GM12878 (cell line): ENCODE measurements around the gene TUBA4B. TPM values are rescaled to one million over a fixed set of nuclear protein-coding genes. Genes with fewer than 3 reads are reported as not detected.

ENCODE experiments used
- ATAC-seq: fragments of 200-7000 bp; cut with Tn5 transposase; 3 replicates; pipeline ENCODE4 v1.9.1; 2020; ENCODE audit warnings: mild to moderate bottlenecking, moderate library complexity
- BruUV-seq: library from RNA; stranded (reverse); fragments of 400-500 nt; replicated peaks from 2 replicates; lab custom pipeline; 2021; lab: Mats Ljungman, UMichigan
- CTCF ChIA-PET: fragments of 300-600 bp; sonication (Branson Sonifier 250); formaldehyde crosslinking; extraction: SDS; loops from one replicate; lab custom pipeline; 2021; ENCODE audit warnings: inconsistent platforms; lab: Yijun Ruan, JAX
- POLR2A ChIA-PET: fragments of 350-600 bp; formaldehyde crosslinking; extraction: SDS; loops from one replicate; lab custom pipeline; 2021; ENCODE audit warnings: inconsistent platforms; lab: Charles Lee
- RAD21 ChIA-PET: fragments of 300-600 bp; sonication (Branson Sonifier 250); formaldehyde crosslinking; loops from one replicate; lab custom pipeline; 2023; ENCODE audit warnings: antibody characterized with exemption; ENCODE audit not compliant: unreplicated experiment; lab: Charles Lee
- SMC1A ChIA-PET: fragments of 300-600 bp; sonication (Branson Sonifier 250); formaldehyde crosslinking; loops from one replicate; lab custom pipeline; 2023; ENCODE audit not compliant: unreplicated experiment, uncharacterized antibody; lab: Charles Lee
- DNase-seq: peaks from one replicate; pipeline ENCODE4 v3.0.0-alpha.2; 2011; ENCODE audit warnings: low read depth, low spot score
- FAIRE-seq: peaks from 3 replicates; lab custom pipeline; 2011; peaks lifted over from hg19 to GRCh38; lab: Jason Lieb, UNC
- H2AFZ ChIP-seq: 2 replicates; pipeline ENCODE4 v1.6.0; 2011; ENCODE audit warnings: low read depth, low read length, control low read depth; ENCODE audit not compliant: control insufficient read depth
- H3K27ac ChIP-seq: 2 replicates; pipeline ENCODE4 v1.5.1; 2011; ENCODE audit warnings: control low read depth; ENCODE audit not compliant: control insufficient read depth, insufficient read depth
- H3K27me3 ChIP-seq, 2 experiments: replicated peaks in 1 of 2; 2 replicates each; pipeline versions ENCODE4 v1.6.0 to v1.6.1; 2011; ENCODE audit warnings: low read length in 1 of 2; ENCODE audit not compliant: control insufficient read depth in 2 of 2, insufficient read depth in 2 of 2
- H3K36me3 ChIP-seq, 2 experiments: 2 replicates each; pipeline ENCODE4 v1.5.1; 2011; ENCODE audit warnings: low read length in 1 of 2; ENCODE audit not compliant: control insufficient read depth in 2 of 2, insufficient read depth in 2 of 2
- H3K4me1 ChIP-seq: 2 replicates; pipeline ENCODE4 v1.6.1; 2011; ENCODE audit warnings: mild to moderate bottlenecking, low read length, moderate library complexity, mixed read lengths; ENCODE audit not compliant: control insufficient read depth, insufficient read depth
- H3K4me2 ChIP-seq: 2 replicates; pipeline ENCODE4 v1.6.0; 2011; ENCODE audit warnings: control low read depth; ENCODE audit not compliant: control insufficient read depth, insufficient read depth
- H3K4me3 ChIP-seq: fragments of 200-600 bp; sonication (generic); 2 replicates; pipeline ENCODE4 v1.5.1; 2016
- H3K79me2 ChIP-seq: 2 replicates; pipeline ENCODE4 v1.6.0; 2011; ENCODE audit warnings: low read length; ENCODE audit not compliant: control insufficient read depth, insufficient read depth
- H3K9ac ChIP-seq: 2 replicates; pipeline ENCODE4 v1.8.0; 2011; ENCODE audit warnings: low read length, control low read depth, mixed read lengths; ENCODE audit not compliant: control insufficient read depth, insufficient read depth
- H3K9me3 ChIP-seq: replicated peaks from 3 replicates; pipeline ENCODE4 v1.5.1; 2011; ENCODE audit warnings: mild to moderate bottlenecking, low read length; ENCODE audit not compliant: control insufficient read depth, insufficient read depth
- H4K20me1 ChIP-seq: 2 replicates; pipeline ENCODE4 v1.6.0; 2011; ENCODE audit not compliant: control insufficient read depth, insufficient read depth
- BRCA1 ChIP-seq: IDR thresholded peaks from 2 replicates; pipeline ENCODE4 v1.6.1; 2011; ENCODE audit warnings: low read depth, low read length, improper control_type of control experiment
- CBX5 ChIP-seq: sonication (generic); IDR thresholded peaks from 2 replicates; pipeline ENCODE4 v1.6.1; 2016; ENCODE audit warnings: low read depth, moderate library complexity, mild to moderate bottlenecking, inconsistent platforms
- E2F4 ChIP-seq: IDR thresholded peaks from 2 replicates; pipeline ENCODE4 v1.6.1; 2012; ENCODE audit warnings: low read depth, low read length, improper control_type of control experiment
- FOXK2 ChIP-seq: fragments of 450-650 bp; IDR thresholded peaks from 2 replicates; pipeline ENCODE4 v1.6.1; 2017; ENCODE audit warnings: mild to moderate bottlenecking, moderate library complexity
- GATAD2B ChIP-seq: fragments of 450-650 bp; conservative IDR thresholded peaks from 2 replicates; pipeline ENCODE4 v1.6.1; 2017; ENCODE audit warnings: low read depth, mild to moderate bottlenecking, moderate library complexity
- KAT2A ChIP-seq: conservative IDR thresholded peaks from 2 replicates; pipeline ENCODE4 v1.6.1; 2011; ENCODE audit warnings: low read depth, low read length; ENCODE audit not compliant: control insufficient read depth
- MLLT1 ChIP-seq: fragments of 450-650 bp; IDR thresholded peaks from 2 replicates; pipeline ENCODE4 v1.6.1; 2016; ENCODE audit warnings: mild to moderate bottlenecking
- NFXL1 ChIP-seq: fragments of 450-650 bp; IDR thresholded peaks from 2 replicates; pipeline ENCODE4 v1.6.1; 2017; ENCODE audit warnings: antibody characterized with exemption, mild to moderate bottlenecking, borderline replicate concordance
- PBX3 ChIP-seq: IDR thresholded peaks from 2 replicates; pipeline ENCODE4 v1.6.1; 2011; ENCODE audit warnings: mild to moderate bottlenecking, low read depth, low read length, moderate library complexity; ENCODE audit not compliant: insufficient replicate concordance
- RB1 ChIP-seq: fragments of 450-650 bp; formaldehyde crosslinking; IDR thresholded peaks from 2 replicates; pipeline ENCODE4 v1.6.1; 2017; ENCODE audit warnings: mild to moderate bottlenecking, borderline replicate concordance
- SIN3A ChIP-seq: IDR thresholded peaks from 2 replicates; pipeline ENCODE4 v1.6.1; 2012; ENCODE audit warnings: low read depth, low read length, improper control_type of control experiment
- SRF ChIP-seq, 2 experiments: IDR thresholded peaks; 2 replicates each; pipeline ENCODE4 v1.6.1; 2011; ENCODE audit warnings: low read depth in 2 of 2, low read length in 2 of 2, mild to moderate bottlenecking in 1 of 2, moderate library complexity in 1 of 2
- STAT1 ChIP-seq: fragments of 450-650 bp; conservative IDR thresholded peaks from 2 replicates; pipeline ENCODE4 v1.6.1; 2014; ENCODE audit warnings: antibody characterized with exemption, mild to moderate bottlenecking
- TCF3 ChIP-seq: IDR thresholded peaks from 2 replicates; pipeline ENCODE4 v1.6.1; 2012; ENCODE audit warnings: low read depth, mild to moderate bottlenecking, low read length, borderline replicate concordance; ENCODE audit not compliant: insufficient read depth
- ZBTB33 ChIP-seq: fragments of 450-650 bp; IDR thresholded peaks from 2 replicates; pipeline ENCODE4 v1.6.1; 2017; ENCODE audit warnings: mild to moderate bottlenecking
- WGBS: methylation state at CpG from one replicate; pipeline ENCODE4 v1.1.6; 2016; ENCODE audit warnings: low lambda C conversion rate; ENCODE audit not compliant: insufficient replicate concordance, insufficient coverage; ENCODE audit errors: missing lambda C conversion rate; 5-methylcytosine and 5-hydroxymethylcytosine counted together
- in situ Hi-C: fragments of 300-500 bp; cut with MboI; formaldehyde crosslinking; loops from 9 replicates; pipeline ENCODE4 v1.14.3; 2018; ENCODE audit warnings: mixed read lengths
- intact Hi-C: fragments of 100-400 bp; cut with micrococcal nuclease; formaldehyde crosslinking; loops from one replicate; pipeline ENCODE4 v1.14.2; 2022; ENCODE audit not compliant: unreplicated experiment
- polyA plus RNA-seq, 11 experiments: library from polyadenylated mRNA; depleted of rRNA in 4 of 11; unstranded in 6 of 11; stranded (reverse) in 5 of 11; fragments of >200 nt; fragmentation: Nextera tagmentation in 4 of 11; fragmentation: Illumina TruSeq in 1 of 11; extraction: Ambion mirVana in 4 of 11; extraction: Trizol in 1 of 11; gene quantifications; 1 replicate in 1 of 11; 2 replicates in 10 of 11; pipeline versions ENCODE4 v1.2.1 to v1.2.3, GENCODE V29; 2011 to 2016; ENCODE audit warnings: inconsistent platforms in 2 of 11, missing spikeins in 2 of 11, low read depth in 1 of 11
- total RNA-seq, 4 experiments: library from RNA; depleted of rRNA in 3 of 4; stranded (reverse); fragments of >200 nt in 3 of 4; fragmentation: Illumina TruSeq in 1 of 4; extraction: Trizol in 1 of 4; gene quantifications; 2 replicates each; pipeline versions ENCODE4 v1.2.1 to v1.2.3, GENCODE V29; 2013 to 2021

Gene TUBA4B
- total and polyA plus RNA-seq, 10 of the 15 experiments (the other 5 are each of a cell fraction or from before 2014, with no cell fraction given): 0.07 TPM; not detected in 9

- TF ChIP-seq ZBTB33 (no peak), GATAD2B (no peak), KAT2A (no peak), STAT1 (no peak), PBX3 (no peak), RB1 (peak; percentile 30; the same call in 1 of the 2 replicates), FOXK2 (no peak)
- TF ChIP-seq, all 136 proteins: peak for 12
Observed at GRCh38 chr2:219230059-219230540, 22.9 kb upstream of the TUBA4B start (continued).

- Histone ChIP-seq H3K27me3 (no peaks in the 10 kb centered on the region), H2AFZ (no peak overlapping the region), H3K4me2 (no peak overlapping the region), H3K4me3 (no peak overlapping the region), H3K9ac (no peak overlapping the region), H4K20me1 (no peaks in the 10 kb centered on the region), H3K36me3 (peaks cover 15 to 54% of the 10 kb centered on the region in 2 experiments), H3K27ac (no peak overlapping the region), H3K9me3 (no peaks in the 10 kb centered on the region), H3K79me2 (peaks cover 26% of the 10 kb centered on the region), H3K4me1 (no peaks in the 10 kb centered on the region)
- in situ Hi-C loops: no loop called here
- 96% methylated on average over 3 of the region's 3 CpGs for WGBS
- ChIA-PET RAD21 (no interaction called here), SMC1A (interaction anchor here (1.0 kb wide), 1 partner anchor 10 kb away, joined by 3 read pairs; no protein-coding TSS in a partner anchor), POLR2A (interaction anchor here (0.7 to 1.4 kb wide), 2 partner anchors 10 to 18 kb away, joined by 4 read pairs; partner anchors contain the start of genes GLB1L, STK16 and TUBA4B), CTCF (no interaction called here)
- DNase-seq (no peak), FAIRE-seq (no peak), ATAC-seq (no peak)
- BruUV-seq: no TSS peak
- intact Hi-C loops: no loop called here
- no peak for TF ChIP-seq NFXL1
- no peak for TF ChIP-seq MLLT1
- no peak for TF ChIP-seq TCF3
- no peak for TF ChIP-seq SIN3A
- TF ChIP-seq CBX5: no peak
- no peak for TF ChIP-seq BRCA1
- TF ChIP-seq E2F4: no peak
- TF ChIP-seq SRF (IDR thresholded peaks at IDR 0.05; ENCODE audit: low read depth in 2 of 2, low read length in 2 of 2): no peak
Observed at GRCh38 chr2:219234331-219234730, 18.7 kb upstream of the TUBA4B start.
